Ureter (tissue), 1 donor: Measurements from ENCODE around the gene CCND3. TPM values are rescaled to one million over a fixed set of nuclear protein-coding genes. Genes with fewer than 3 reads are reported as not detected.

Experiments used
- DNase-seq: peaks from one replicate; pipeline ENCODE4 v3.0.0-alpha.2; 2020; ENCODE audit warnings: low spot score
- total RNA-seq: library from RNA; stranded (reverse); gene quantifications from one replicate; pipeline ENCODE4 v1.2.4, GENCODE V29; 2023
- donor health status: DM: yes; HTN: yes; CAD: no.

CCND3 gene
- total RNA-seq, 1 donor from 2014 or later: 69.1 TPM

- no peak for DNase-seq
Measured at GRCh38 chr6:41921712-41921998, 20.0 kb downstream of the CCND3 start.

- peak; percentile 94 for DNase-seq
Measured at GRCh38 chr6:41920921-41921711, 20.5 kb downstream of the CCND3 start, which contains the start of the genes BYSL and MED20. Gene BYSL, plus strand, starts transcription at chr6:41921499. Its CDS starts 64 bp downstream, at chr6:41921563. Gene MED20, minus strand, starts transcription at chr6:41921139. Its CDS starts 121 bp downstream, at chr6:41921018.

- no peak for DNase-seq
Measured at GRCh38 chr6:41917528-41917927, 24.1 kb downstream of the CCND3 start.

GRCh38 chr6:41914869-41915530 lies 26.6 kb downstream of the CCND3 start:
- DNase-seq: no peak

GRCh38 chr6:41914343-41914742 lies 27.3 kb downstream of the CCND3 start:
- DNase-seq: no peak

- DNase-seq: no peak
Measured at GRCh38 chr6:41909727-41910126, 31.9 kb downstream of the CCND3 start.

- DNase-seq: no peak
Measured at GRCh38 chr6:41901882-41902519, 39.6 kb downstream of the CCND3 start.

GRCh38 chr6:41900861-41901260 lies 40.7 kb downstream of the CCND3 start:
- no peak for DNase-seq

- no peak for DNase-seq
Measured at GRCh38 chr6:41896281-41896680, 45.3 kb downstream of the CCND3 start.

- peak; percentile 86 for DNase-seq
Measured at GRCh38 chr6:41895300-41896233, 46.0 kb downstream of the CCND3 start, which contains the start of gene USP49. Gene USP49, minus strand, starts transcription at chr6:41895375. Its CDS starts 88,392 bp downstream, at chr6:41806983.

- no peak for DNase-seq
Measured at GRCh38 chr6:41894366-41895299, 47.0 kb downstream of the CCND3 start.

GRCh38 chr6:41892921-41893564 lies 48.6 kb downstream of the CCND3 start:
- DNase-seq: no peak

- DNase-seq: no peak
Measured at GRCh38 chr6:41887331-41887751, 54.3 kb downstream of the CCND3 start.

GRCh38 chr6:41885930-41886329 lies 55.7 kb downstream of the CCND3 start:
- DNase-seq: no peak

- no peak for DNase-seq
Measured at GRCh38 chr6:41884957-41885356, 56.7 kb downstream of the CCND3 start.

Other genes starting within 250 kb of the CCND3 start
- gene TFEB, start 206.2 kb downstream of the CCND3 start, total RNA-seq: 29.4 TPM
- gene PGC, start 194.4 kb downstream of the CCND3 start, total RNA-seq: not detected
- gene FRS3, start 161.9 kb downstream of the CCND3 start, total RNA-seq: 7.5 TPM
- gene PRICKLE4, start 161.0 kb downstream of the CCND3 start, total RNA-seq: 14.2 TPM
- gene TOMM6, start 154.1 kb downstream of the CCND3 start, total RNA-seq: 209 TPM
- gene USP49, start 46.4 kb downstream of the CCND3 start, total RNA-seq: 6.0 TPM
- gene MED20, start 20.7 kb downstream of the CCND3 start, total RNA-seq: 23.8 TPM
- 24.6 TPM for gene BYSL, start 20.3 kb downstream of the CCND3 start, total RNA-seq
- 34.2 TPM for gene TAF8, start 108.7 kb upstream of the CCND3 start, total RNA-seq
- 69.3 TPM for gene C6orf132, start 200.8 kb upstream of the CCND3 start, total RNA-seq
- gene GUCA1A, start 231.6 kb upstream of the CCND3 start, total RNA-seq: not detected